RCC 7860 (cell line): ENCODE measurements around the gene DYRK3.
"Not testable (repeated sequence)": the region's sequence is repeated elsewhere in the genome, so short reads cannot be mapped to it uniquely, and the experiment has no call there.

ENCODE experiments used
- DNase-seq: peaks from one replicate; pipeline ENCODE4 v3.0.0-alpha.2; 2015; ENCODE audit warnings: low spot score
- FAIRE-seq: peaks from 2 replicates; lab custom pipeline; 2012; peaks lifted over from hg19 to GRCh38; lab: Jason Lieb, UNC

DYRK3 gene

DNA sequence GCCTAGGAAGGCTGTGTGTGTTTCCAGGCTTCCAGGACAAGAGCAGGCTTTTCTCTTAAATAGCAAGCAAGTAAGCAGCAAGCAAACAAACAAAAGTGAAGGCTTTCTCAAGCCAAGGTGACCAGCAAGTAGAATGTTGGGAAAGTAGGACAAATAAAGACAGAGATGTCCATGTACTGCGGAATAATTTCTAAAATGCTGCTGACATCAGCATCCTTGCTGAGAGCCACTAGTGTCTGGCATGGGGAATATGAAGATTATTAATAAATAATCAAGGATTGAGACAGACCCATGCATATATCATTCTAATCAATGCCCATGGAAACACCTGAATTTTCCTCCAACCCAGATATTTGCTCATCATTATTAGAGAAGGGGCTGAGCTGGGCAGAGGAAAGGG is 6.4 kb upstream of the DYRK3 start:
- DNase-seq (no peak), FAIRE-seq (no peak)

DNA sequence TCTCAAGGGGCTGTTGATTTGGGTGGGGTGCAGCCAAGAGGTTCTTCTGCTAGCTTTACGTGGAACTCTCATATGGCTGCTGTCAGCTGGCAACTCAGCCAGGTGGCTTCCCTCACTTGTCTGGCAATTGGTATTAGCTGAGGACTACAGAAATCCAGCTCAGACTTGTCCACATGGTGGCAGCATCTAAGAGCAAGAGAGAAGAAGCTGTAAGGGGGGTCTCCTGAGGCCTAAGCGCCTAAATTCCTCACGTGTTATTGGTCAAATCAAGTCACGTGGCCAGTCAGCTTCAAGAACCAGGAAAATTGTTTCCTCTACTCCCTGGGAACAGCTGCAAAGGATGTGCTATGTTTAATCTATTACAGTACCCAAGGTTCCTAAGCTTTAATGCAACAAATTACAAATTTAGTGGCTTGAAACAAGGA is 4.2 kb upstream of the DYRK3 start:
- peak; percentile 58 for DNase-seq
- FAIRE-seq, result no peak

DNA sequence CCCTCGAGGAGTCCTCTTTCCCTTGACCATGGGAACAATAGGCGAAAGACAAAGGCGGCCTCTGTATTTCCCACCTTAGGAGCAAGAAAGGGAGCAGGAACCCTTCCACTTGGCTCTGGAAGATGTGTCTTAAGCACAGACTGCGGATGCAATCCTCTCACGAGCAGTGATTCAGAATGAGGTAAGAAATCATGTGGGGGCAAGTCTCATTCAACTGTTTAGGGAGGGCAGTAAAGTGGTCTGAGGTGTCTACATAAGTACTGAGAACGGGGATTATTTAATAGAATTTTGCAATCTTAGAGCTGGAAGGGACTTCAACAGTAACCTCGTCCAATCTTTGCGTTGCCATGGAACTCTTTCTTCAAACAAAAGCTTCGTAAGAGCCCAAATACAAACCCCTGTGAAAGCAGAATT is 1.6 kb upstream of the DYRK3 start:
- FAIRE-seq (peak; percentile 65), DNase-seq (peak; percentile 77)

- DNase-seq (peak; percentile 70), FAIRE-seq (peak; percentile 74)
Measured at GRCh38 chr1:206634365-206635079, 814 bp upstream of the DYRK3 start.

GRCh38 chr1:206635978-206636345 is 626 bp downstream of the DYRK3 start:
- FAIRE-seq, result no peak
- DNase-seq, result no peak

GRCh38 chr1:206636671-206637070 is 1.3 kb downstream of the DYRK3 start:
- FAIRE-seq (peak; percentile 36), DNase-seq (no peak)

DNA sequence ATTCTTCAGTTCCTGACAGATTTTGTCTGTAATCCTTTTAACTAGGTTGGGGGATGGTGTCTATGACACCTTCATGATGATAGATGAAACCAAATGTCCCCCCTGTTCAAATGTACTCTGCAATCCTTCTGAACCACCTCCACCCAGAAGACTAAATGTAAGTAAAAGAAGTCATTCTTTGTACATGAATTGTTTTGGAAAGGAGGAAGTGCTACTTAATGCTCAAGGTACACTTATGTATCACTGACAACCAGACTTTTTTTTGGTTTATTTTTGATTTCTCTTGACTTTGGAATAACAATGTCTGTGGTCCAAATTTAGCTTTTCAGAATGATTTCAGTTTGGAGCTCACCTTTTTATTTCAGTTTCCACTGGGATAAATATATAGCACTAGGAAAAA is 2.3 kb downstream of the DYRK3 start:
- no peak for FAIRE-seq

GRCh38 chr1:206642074-206642473 is 6.7 kb downstream of the DYRK3 start:
- DNase-seq, FAIRE-seq: not testable (repeated sequence)

More for the DNA sequence above, 2.3 kb downstream of the DYRK3 start:
- no peak for DNase-seq

DNA sequence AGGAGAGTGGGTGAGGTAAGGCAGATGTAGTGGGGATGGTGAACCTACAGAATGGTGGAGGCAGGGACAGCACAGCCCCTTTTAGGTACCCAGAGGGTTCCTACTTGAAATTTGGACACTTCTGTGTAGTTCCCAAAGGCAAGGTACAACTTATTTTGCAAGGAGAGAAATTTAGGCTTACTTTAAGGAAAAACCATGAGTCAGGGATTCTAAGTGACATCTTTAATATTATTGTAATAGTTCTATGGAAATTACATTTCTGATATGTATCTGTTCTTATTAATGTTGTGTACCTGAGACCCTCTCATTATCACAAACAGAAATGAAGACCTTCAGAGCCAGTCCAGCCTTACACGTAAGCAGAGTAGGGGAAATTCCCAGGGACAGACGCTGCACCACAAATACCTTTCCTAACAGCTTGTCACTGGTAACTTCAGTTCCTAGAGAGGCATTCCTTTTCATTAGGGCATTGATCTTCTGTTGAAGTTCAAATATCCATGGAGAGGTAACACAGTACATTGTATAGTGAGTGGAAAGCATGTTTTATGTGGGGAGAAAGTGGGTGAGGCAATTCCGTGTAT is 7.9 kb downstream of the DYRK3 start:
- no peak for DNase-seq
- FAIRE-seq, result no peak

GRCh38 chr1:206646504-206646903 is 11.2 kb downstream of the DYRK3 start:
- DNase-seq (no peak), FAIRE-seq (no peak)

DNA sequence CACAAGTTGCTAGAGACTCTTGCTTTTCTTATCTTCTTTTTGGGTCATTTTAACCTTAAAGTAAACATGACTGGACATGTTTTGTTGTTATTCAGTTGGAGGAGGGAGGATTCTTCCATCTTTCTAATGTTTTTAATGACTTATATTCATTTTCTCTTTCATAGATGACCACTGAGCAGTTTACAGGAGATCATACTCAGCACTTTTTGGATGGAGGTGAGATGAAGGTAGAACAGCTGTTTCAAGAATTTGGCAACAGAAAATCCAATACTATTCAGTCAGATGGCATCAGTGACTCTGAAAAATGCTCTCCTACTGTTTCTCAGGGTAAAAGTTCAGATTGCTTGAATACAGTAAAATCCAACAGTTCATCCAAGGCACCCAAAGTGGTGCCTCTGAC is 11.9 kb downstream of the DYRK3 start:
- DNase-seq (no peak), FAIRE-seq (no peak)

DNA sequence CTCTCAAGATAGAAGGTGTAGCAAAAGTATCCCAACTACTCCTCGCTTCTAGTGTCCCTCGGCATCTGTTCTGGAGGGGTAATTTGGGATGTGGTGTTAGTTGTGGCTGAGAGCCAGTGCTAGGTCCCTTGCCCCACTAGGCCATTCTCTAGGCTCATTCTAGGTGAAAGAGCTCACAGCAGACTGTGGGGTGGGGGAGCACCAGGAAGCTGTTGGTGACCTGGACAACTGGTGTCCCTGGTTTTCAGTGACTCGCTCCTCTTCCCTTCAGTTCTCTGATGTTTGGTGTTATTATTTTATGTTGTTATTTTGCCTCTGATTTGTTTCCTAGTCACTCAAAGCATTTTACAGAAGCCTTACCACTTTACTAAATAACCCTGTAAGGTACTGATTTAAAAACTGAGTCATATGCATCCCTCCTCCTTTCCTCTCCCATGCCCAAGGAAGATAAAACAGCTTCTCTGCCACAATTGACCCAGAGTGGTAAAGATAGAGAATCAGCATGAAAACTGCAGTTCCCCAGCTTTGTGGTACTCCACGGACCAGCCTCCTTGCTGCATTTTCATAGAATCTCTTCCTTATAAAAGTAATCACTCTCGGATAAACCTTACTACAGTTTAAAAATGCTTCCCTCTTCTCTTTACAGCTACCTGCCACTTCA is 14.1 kb downstream of the DYRK3 start:
- no peak for DNase-seq

DNA sequence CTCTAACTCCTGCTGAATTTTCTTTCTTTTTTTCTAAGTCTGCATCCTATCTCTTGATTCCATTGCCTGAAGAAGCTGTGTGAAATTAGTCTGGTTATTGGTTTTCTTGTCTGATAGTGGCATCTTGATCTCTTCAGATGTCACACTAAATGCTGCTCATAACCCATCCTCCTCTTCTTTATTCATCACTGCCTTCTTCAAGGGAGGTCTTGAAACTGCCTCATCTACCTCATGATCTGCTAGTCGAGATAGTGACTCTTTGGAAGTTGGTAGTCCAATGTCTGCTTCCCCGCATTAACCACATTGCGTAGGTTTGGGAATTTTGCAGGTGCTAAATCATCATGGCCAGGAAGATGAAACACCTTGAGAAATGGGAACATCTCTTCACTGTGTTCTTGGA is 15.7 kb downstream of the DYRK3 start:
- no peak for DNase-seq
- FAIRE-seq, result no peak

More for the DNA sequence above, 14.1 kb downstream of the DYRK3 start:
- no peak for FAIRE-seq

GRCh38 chr1:206651958-206652890 is 16.9 kb downstream of the DYRK3 start:
- DNase-seq, result peak; percentile 17
- FAIRE-seq, result no peak

- FAIRE-seq, result no peak
- DNase-seq, result no peak
Measured at GRCh38 chr1:206653715-206654459, 18.6 kb downstream of the DYRK3 start.

- DNase-seq, result no peak
- FAIRE-seq, result no peak
Measured at GRCh38 chr1:206654828-206655227, 19.5 kb downstream of the DYRK3 start.

DNA sequence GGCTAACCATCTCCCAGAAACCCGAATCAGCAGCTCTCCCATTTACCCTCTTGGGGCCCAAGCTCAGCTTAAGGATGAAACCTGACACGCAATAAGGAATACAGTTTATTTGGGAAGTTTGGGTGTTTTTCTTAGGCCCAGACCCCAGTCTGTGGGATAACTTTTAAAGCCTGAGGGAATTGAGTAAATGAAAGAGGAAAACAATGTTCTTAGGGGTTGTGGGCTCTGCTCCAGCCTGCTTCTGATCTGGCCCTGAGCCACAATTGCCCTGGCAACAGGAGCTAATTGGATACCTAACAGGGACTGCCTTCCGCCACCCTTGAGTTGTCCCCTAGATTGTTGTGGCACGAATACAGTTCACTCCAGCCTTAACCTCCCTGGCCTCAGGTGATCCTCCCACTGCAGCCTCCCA is 20.1 kb downstream of the DYRK3 start:
- FAIRE-seq (no peak), DNase-seq (no peak)

DNA sequence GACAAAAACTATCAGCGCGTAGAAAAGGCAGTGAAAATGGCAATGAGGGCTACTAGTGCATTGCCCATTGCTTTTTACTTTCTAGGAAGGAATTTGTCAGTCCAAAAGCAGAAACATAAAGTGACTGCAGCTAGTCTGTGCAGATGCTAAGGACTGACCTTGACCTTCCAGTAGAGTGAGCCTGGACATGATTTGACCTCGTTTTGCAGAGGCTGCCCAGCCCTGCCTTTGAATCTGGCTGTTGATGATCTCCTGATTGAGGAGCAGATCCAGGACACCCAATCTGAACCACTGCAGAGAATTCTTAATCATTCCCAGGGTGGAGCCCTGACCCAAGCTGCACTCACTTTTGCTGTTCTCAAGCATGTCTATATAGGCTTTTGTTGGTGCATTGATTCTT is 21.6 kb downstream of the DYRK3 start:
- FAIRE-seq (no peak), DNase-seq (no peak)

- FAIRE-seq (no peak), DNase-seq (no peak)
Measured at GRCh38 chr1:206657751-206658150, 22.4 kb downstream of the DYRK3 start.

GRCh38 chr1:206658264-206658980 is 23.1 kb downstream of the DYRK3 start:
- FAIRE-seq, result no peak
- DNase-seq, result no peak
